ENCODE results near the gene MAPT. TPM values are rescaled to one million over a fixed set of nuclear protein-coding genes. Genes with fewer than 3 reads are reported as not detected.

Gene MAPT
- total and polyA plus RNA-seq, 2 of the 4 experiments (the other 2 are of a cell fraction), result 0.18 to 0.19 TPM

DNA sequence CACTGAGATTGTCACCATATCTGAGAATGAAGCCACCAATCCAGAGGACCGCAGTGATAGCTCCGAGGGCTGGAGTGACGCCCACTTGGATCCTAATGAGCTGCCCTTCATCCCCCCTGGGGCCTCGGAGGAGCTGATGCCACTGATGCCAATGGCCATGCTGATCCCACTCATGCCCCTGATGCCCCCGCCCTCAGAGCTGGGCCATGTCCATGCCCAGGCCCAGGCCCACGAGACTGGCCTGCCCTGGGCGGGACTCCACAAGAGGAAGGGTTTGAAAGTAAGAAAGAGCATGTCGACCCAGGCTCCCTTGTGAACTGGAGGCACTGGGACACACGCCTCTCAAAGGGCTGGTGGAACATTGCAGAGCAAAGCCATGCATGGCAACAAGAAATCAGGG, 47.7 kb upstream of the MAPT start:
- POLR2A ChIA-PET (ENCODE audit: unreplicated experiment), result no interaction called here

More for the DNA sequence above, 47.7 kb upstream of the MAPT start:
- Histone ChIP-seq H2AK9ac (replicated peaks; ENCODE audit: low read depth, low read length, poor library complexity) (no peak overlapping the region), H3K18ac (ENCODE audit: low read depth, low read length) (no peak overlapping the region), H3K4me1 (ENCODE audit: control insufficient read depth, insufficient read depth, low read length) (no peaks in the 10 kb centered on the region), H3K56ac (ENCODE audit: extremely low read depth, insufficient read depth, low read length) (no peak overlapping the region), H2BK15ac (ENCODE audit: low read depth, low read length) (no peak overlapping the region), H3K4me3 (ENCODE audit: insufficient read depth, low read depth, low read length) (no peak overlapping the region), H3K9me1 (ENCODE audit: insufficient read depth, low read length) (no peaks in the 10 kb centered on the region), H2AK5ac (ENCODE audit: low read depth, low read length) (no peak overlapping the region), H4K91ac (ENCODE audit: insufficient read depth, low read depth, low read length) (no peak overlapping the region), H3K4me2 (ENCODE audit: low read depth, low read length) (no peak overlapping the region), H3K14ac (replicated peaks; ENCODE audit: low read depth, low read length) (no peak overlapping the region), H3K79me1 (ENCODE audit: low read depth in 1 of 2, low read length in 2 of 2) (no peaks in the 10 kb centered on the region), H4K20me1 (ENCODE audit: insufficient read depth, low read length) (no peaks in the 10 kb centered on the region), H2AFZ (replicated peaks; ENCODE audit: low read length, poor library complexity) (no peak overlapping the region), H3K27ac (ENCODE audit: insufficient read depth, low read length) (no peak overlapping the region), H3K27me3 (ENCODE audit: control insufficient read depth, insufficient read depth, low read length) (peaks cover 9% of the 10 kb centered on the region), H3K36me3 (ENCODE audit: control insufficient read depth, insufficient read depth, low read length) (no peaks in the 10 kb centered on the region), H4K8ac (ENCODE audit: low read depth in 2 of 2, low read length in 2 of 2) (no peak overlapping the region), H3K23ac (ENCODE audit: low read depth, low read length) (no peak overlapping the region), H3K4ac (ENCODE audit: low read depth, low read length) (no peak overlapping the region), H3K9ac (ENCODE audit: low read depth, low read length) (no peak overlapping the region), H4K5ac (ENCODE audit: low read depth, low read length) (no peak overlapping the region), H2BK120ac (ENCODE audit: low read depth, low read length) (no peak overlapping the region), H2BK5ac (ENCODE audit: low read depth, low read length, poor library complexity, severe bottlenecking) (no peak overlapping the region), H3K9me3 (ENCODE audit: control insufficient read depth, insufficient read depth, low read length) (no peaks in the 10 kb centered on the region), H2BK20ac (ENCODE audit: low read depth, low read length) (no peak overlapping the region)
- dilution Hi-C loops (cut with HindIII; ENCODE audit: low sequenced_read_pairs, unreplicated experiment), result no loop called here
- ATAC-seq (ENCODE audit: low read depth) (no peak), DNase-seq (no peak)
- TF ChIP-seq SMC3 (IDR thresholded peaks at IDR 0.05; ENCODE audit: low read depth, low read length), result no peak
- TF ChIP-seq, protein P1, sequence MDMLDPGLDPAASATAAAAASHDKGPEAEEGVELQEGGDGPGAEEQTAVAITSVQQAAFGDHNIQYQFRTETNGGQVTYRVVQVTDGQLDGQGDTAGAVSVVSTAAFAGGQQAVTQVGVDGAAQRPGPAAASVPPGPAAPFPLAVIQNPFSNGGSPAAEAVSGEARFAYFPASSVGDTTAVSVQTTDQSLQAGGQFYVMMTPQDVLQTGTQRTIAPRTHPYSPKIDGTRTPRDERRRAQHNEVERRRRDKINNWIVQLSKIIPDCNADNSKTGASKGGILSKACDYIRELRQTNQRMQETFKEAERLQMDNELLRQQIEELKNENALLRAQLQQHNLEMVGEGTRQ (IDR thresholded peaks at IDR 0.05; ENCODE audit: low read depth, low read length), result no peak
- TF ChIP-seq CEBPB (IDR thresholded peaks at IDR 0.05; ENCODE audit: low read depth, low read length), result no peak
- TF ChIP-seq FOS (IDR thresholded peaks at IDR 0.05; ENCODE audit: low read depth, low read length), result no peak
- no peak for TF ChIP-seq MAFK (IDR thresholded peaks at IDR 0.05; ENCODE audit: low read depth, low read length)
- no peak for TF ChIP-seq MAZ (IDR thresholded peaks at IDR 0.05; ENCODE audit: borderline replicate concordance, low read depth, low read length)
- TF ChIP-seq RCOR1 (IDR thresholded peaks at IDR 0.05; ENCODE audit: insufficient replicate concordance, low read length), result no peak
- whole genome bisulfite sequencing, 2 experiments (ENCODE audit: extremely low coverage in 2 of 2, insufficient read length in 1 of 2), result 46% methylated on average over 3 of the region's 9 CpGs; no CpG with 5 or more reads in 1 of the 2 experiments
- CTCF ChIA-PET, result no interaction called here
- intact Hi-C loops (cut with micrococcal nuclease), result no loop called here
- in situ Hi-C loops (cut with MboI; ENCODE audit: low sequenced_read_pairs), result loop anchor here (25.0 kb wide), 1 partner anchor 434 kb away; no protein-coding TSS in a partner anchor
- BruUV-seq (replicated peaks), result no TSS peak

Measured in IMR-90 (cell line).